Osteoblast (primary cell): ENCODE measurements around the gene NEK8. TPM values are rescaled to one million over a fixed set of nuclear protein-coding genes. Genes with fewer than 3 reads are reported as not detected.
"Not testable (repeated sequence)": the region's sequence is repeated elsewhere in the genome, so short reads cannot be mapped to it uniquely, and the experiment has no call there.

Experiments used
- DNase-seq: peaks from one replicate; pipeline ENCODE4 v3.0.0; 2011; ENCODE audit warnings: low spot score, mixed read lengths; ENCODE audit not compliant: insufficient read length; ENCODE audit errors: missing footprints
- H2AFZ ChIP-seq: 2 replicates; pipeline ENCODE4 v1.6.0; 2011; ENCODE audit warnings: mild to moderate bottlenecking, low read length
- H3K27ac ChIP-seq: 2 replicates; pipeline ENCODE4 v1.5.1; 2011; ENCODE audit warnings: mild to moderate bottlenecking, low read depth, low read length, moderate library complexity
- H3K27me3 ChIP-seq: 2 replicates; pipeline ENCODE4 v1.6.0; 2012; ENCODE audit warnings: mild to moderate bottlenecking, control low read depth, inconsistent platforms, low read length, moderate library complexity; ENCODE audit not compliant: insufficient read depth
- H3K36me3 ChIP-seq: 2 replicates; pipeline ENCODE4 v1.5.1; 2011; ENCODE audit warnings: mild to moderate bottlenecking, low read length, control low read depth, moderate library complexity; ENCODE audit not compliant: insufficient read depth
- H3K4me1 ChIP-seq: 2 replicates; pipeline ENCODE4 v1.5.1; 2011; ENCODE audit warnings: mild to moderate bottlenecking, low read length, control low read depth, moderate library complexity; ENCODE audit not compliant: insufficient read depth
- H3K4me2 ChIP-seq: 2 replicates; pipeline ENCODE4 v1.6.0; 2011; ENCODE audit warnings: mild to moderate bottlenecking, low read length; ENCODE audit not compliant: insufficient read depth
- H3K4me3 ChIP-seq: fragments of 200-600 bp; sonication (generic); 3 replicates; pipeline ENCODE4 v1.5.1; 2012; ENCODE audit warnings: mild to moderate bottlenecking, low read length, inconsistent platforms; ENCODE audit not compliant: insufficient read depth
- H3K79me2 ChIP-seq: 2 replicates; pipeline ENCODE4 v1.6.0; 2012; ENCODE audit warnings: mild to moderate bottlenecking, low read length, control low read depth, inconsistent platforms; ENCODE audit not compliant: insufficient read depth
- H3K9me3 ChIP-seq: 2 replicates; pipeline ENCODE4 v1.5.1; 2011; ENCODE audit warnings: low read depth, low read length, control low read depth
- H4K20me1 ChIP-seq: 2 replicates; pipeline ENCODE4 v1.6.0; 2012; ENCODE audit warnings: mild to moderate bottlenecking, low read length, control low read depth; ENCODE audit not compliant: insufficient read depth
- CTCF ChIP-seq: IDR thresholded peaks from 2 replicates; pipeline ENCODE4 v1.5.1; 2011; ENCODE audit warnings: mild to moderate bottlenecking, low read depth, low read length, moderate library complexity; ENCODE audit errors: extremely low read depth
- total RNA-seq: library from RNA; depleted of rRNA; stranded (reverse); fragments of >200 nt; gene quantifications from 2 replicates; pipeline ENCODE4 v1.2.3, GENCODE V29; 2012

Gene NEK8
- total RNA-seq, 1 donor, result 7.2 TPM

DNA sequence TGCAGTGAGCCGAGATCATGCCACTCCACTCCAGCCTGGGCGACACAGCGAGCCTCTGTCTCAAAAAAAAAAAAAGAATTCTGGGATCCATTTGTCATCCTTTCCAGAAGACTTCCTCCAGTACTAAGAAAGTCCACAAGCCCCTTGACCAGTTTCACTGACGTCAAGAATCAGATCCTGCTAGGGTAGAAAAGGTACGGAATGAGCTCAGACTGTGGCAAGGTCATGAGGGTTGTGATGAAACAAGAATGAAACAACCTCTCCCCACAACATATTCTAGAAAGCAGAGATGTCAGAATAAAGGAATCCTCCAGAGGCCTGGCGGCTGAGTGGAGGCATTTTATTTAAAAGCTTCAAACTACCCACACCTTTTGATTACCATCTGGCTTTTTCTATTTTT lies 45.1 kb downstream of the NEK8 start:
- peaks cover 14% of the 10 kb centered on the region for H4K20me1 ChIP-seq

GRCh38 chr17:28774206-28774605 lies 45.6 kb downstream of the NEK8 start:
- Histone ChIP-seq H3K36me3 (no peaks in the 10 kb centered on the region), H3K4me3 (no peak overlapping the region), H3K4me1 (no peaks in the 10 kb centered on the region), H3K27ac (no peak overlapping the region), H3K27me3 (no peaks in the 10 kb centered on the region), H3K79me2 (peaks cover 63% of the 10 kb centered on the region), H3K9me3 (no peaks in the 10 kb centered on the region), H4K20me1 (peaks cover 17% of the 10 kb centered on the region), H2AFZ (no peak overlapping the region), H3K4me2 (no peak overlapping the region)
- DNase-seq, result no peak
- no peak for TF ChIP-seq CTCF

More for the DNA sequence above, 45.1 kb downstream of the NEK8 start:
- Histone ChIP-seq H3K4me1 (no peaks in the 10 kb centered on the region), H3K4me3 (no peak overlapping the region), H3K4me2 (no peak overlapping the region), H3K36me3 (no peaks in the 10 kb centered on the region), H3K27ac (no peak overlapping the region), H3K9me3 (no peaks in the 10 kb centered on the region), H3K27me3 (no peaks in the 10 kb centered on the region), H2AFZ (no peak overlapping the region), H3K79me2 (peaks cover 60% of the 10 kb centered on the region)
- no peak for TF ChIP-seq CTCF
- DNase-seq, result no peak

- H3K79me2 ChIP-seq, result peaks cover 69% of the 10 kb centered on the region
- no peaks in the 10 kb centered on the region for H3K27me3 ChIP-seq
- no peak overlapping the region for H3K4me2 ChIP-seq
- H3K9me3 ChIP-seq, result no peaks in the 10 kb centered on the region
- no peaks in the 10 kb centered on the region for H3K4me1 ChIP-seq
- no peak overlapping the region for H3K27ac ChIP-seq
- H2AFZ ChIP-seq, result no peak overlapping the region
- H3K36me3 ChIP-seq, result no peaks in the 10 kb centered on the region
- DNase-seq, result peak; percentile 62
- peaks cover 11% of the 10 kb centered on the region for H4K20me1 ChIP-seq
- no peak overlapping the region for H3K4me3 ChIP-seq
- no peak for TF ChIP-seq CTCF
These were observed 48.6 kb downstream of the NEK8 start for GRCh38 chr17:28777178-28777577.

DNA sequence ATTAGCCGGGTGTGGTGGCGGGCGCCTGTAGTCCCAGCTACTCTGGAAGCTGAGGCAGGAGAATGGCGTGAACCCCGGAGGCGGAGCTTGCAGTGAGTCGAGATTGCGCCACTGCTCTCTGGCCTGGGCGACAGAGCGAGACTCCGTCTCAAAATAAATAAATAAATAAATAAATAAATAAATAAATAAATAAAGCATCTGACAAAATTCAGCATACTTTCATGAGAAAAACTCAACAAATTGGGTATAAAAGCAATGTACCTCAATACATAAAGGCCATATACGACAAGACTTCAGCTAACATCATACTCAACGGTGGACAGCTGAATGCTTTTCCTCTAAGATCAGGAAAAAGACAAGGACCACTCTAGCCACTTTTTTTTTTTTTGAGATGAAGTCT lies 51.0 kb downstream of the NEK8 start:
- H3K36me3 ChIP-seq, H3K9me3 ChIP-seq, H3K4me2 ChIP-seq, DNase-seq, H3K27ac ChIP-seq, H3K4me1 ChIP-seq, H3K4me3 ChIP-seq, H2AFZ ChIP-seq, H3K27me3 ChIP-seq: not testable (repeated sequence)
- H4K20me1 ChIP-seq, result peaks cover 15% of the 10 kb centered on the region
- H3K79me2 ChIP-seq, result peaks cover 59% of the 10 kb centered on the region

GRCh38 chr17:28783161-28783560 lies 54.6 kb downstream of the NEK8 start:
- Histone ChIP-seq H3K4me2 (no peak overlapping the region), H4K20me1 (peaks cover 15% of the 10 kb centered on the region), H3K4me1 (no peaks in the 10 kb centered on the region), H3K36me3 (no peaks in the 10 kb centered on the region), H3K27ac (no peak overlapping the region), H3K79me2 (peaks cover 52% of the 10 kb centered on the region), H3K4me3 (no peak overlapping the region), H3K9me3 (no peaks in the 10 kb centered on the region), H2AFZ (no peak overlapping the region), H3K27me3 (no peaks in the 10 kb centered on the region)
- no peak for TF ChIP-seq CTCF
- DNase-seq, result no peak
